Activated CD8-positive, alpha-beta T cell treated with anti-CD3 and anti-CD28 coated beads for 36 hours (primary cell): Measurements from ENCODE around the gene IRS1. TPM values are rescaled to one million over a fixed set of nuclear protein-coding genes. Genes with fewer than 3 reads are reported as not detected.

ENCODE experiments used
- ATAC-seq: fragments of 200-7000 bp; cut with Tn5 transposase; one replicate; pipeline ENCODE4 v1.10.0; 2021; ENCODE audit warnings: mild to moderate bottlenecking, moderate library complexity
- CTCF ChIA-PET: fragments of 350-600 bp; sonication (Branson Sonifier 250); formaldehyde crosslinking; loops from one replicate; lab custom pipeline; 2021; ENCODE audit warnings: antibody characterized with exemption; lab: Charles Lee
- POLR2A ChIA-PET: fragments of 350-600 bp; sonication (Branson Sonifier 250); formaldehyde crosslinking; loops from one replicate; lab custom pipeline; 2021; ENCODE audit warnings: antibody characterized with exemption; lab: Charles Lee
- DNase-seq: peaks from one replicate; pipeline ENCODE4 v3.0.0-alpha.2; 2020
- H3K27ac Mint-ChIP-seq: one replicate; pipeline ENCODE4 v1.8.0; 2021; ENCODE audit warnings: mild to moderate bottlenecking, mixed read lengths
- H3K27me3 Mint-ChIP-seq: one replicate; pipeline ENCODE4 v1.8.0; 2021; ENCODE audit warnings: mixed read lengths
- H3K36me3 Mint-ChIP-seq: one replicate; pipeline ENCODE4 v1.8.0; 2021; ENCODE audit warnings: low read depth, mixed read lengths
- H3K4me1 Mint-ChIP-seq: one replicate; pipeline ENCODE4 v1.8.0; 2021; ENCODE audit warnings: low read depth, mixed read lengths
- H3K4me3 Mint-ChIP-seq: one replicate; pipeline ENCODE4 v1.8.0; 2021; ENCODE audit warnings: mild to moderate bottlenecking, moderate library complexity, mixed read lengths
- H3K9me3 Mint-ChIP-seq: one replicate; pipeline ENCODE4 v1.8.0; 2021; ENCODE audit warnings: mixed read lengths
- intact Hi-C: fragments of 100-400 bp; cut with micrococcal nuclease; formaldehyde crosslinking; loops from one replicate; pipeline ENCODE4 v1.10.0; 2022
- total RNA-seq, 2 experiments: library from RNA; stranded (reverse); gene quantifications; one replicate each; pipeline ENCODE4 v1.2.3, GENCODE V29; 2021
- TF ChIP-seq, protein P1 (sequence below): fragments of 200-600 bp; IDR thresholded peaks from one replicate; pipeline ENCODE4 v1.8.0; 2022; ENCODE audit warnings: antibody characterized with exemption, mild to moderate bottlenecking

Gene IRS1
- total RNA-seq, 2 experiments from 2014 or later, result 3.5 to 4.0 TPM

DNA sequence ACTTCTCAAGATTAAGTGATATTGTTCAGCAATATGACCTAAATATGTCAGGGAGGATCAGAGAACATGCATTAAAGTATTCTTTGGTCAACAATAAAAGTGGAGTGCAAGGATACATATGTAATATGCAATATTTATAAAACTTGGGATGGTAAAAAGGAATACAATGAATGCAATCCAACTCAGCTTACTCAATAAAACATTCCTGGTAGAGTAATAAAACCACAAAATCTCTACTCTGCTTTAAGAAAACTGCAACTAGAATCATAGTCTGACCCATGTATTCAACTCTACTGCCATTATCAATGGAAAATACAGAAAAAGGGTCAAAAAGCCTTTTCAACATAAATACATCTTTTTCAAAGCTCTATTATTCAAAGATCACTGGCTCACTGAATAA, 11.6 kb downstream of the IRS1 start:
- H3K27ac Mint-ChIP-seq, result no peak overlapping the region
- no peaks in the 10 kb centered on the region for H3K9me3 Mint-ChIP-seq
- TF ChIP-seq, protein P1, sequence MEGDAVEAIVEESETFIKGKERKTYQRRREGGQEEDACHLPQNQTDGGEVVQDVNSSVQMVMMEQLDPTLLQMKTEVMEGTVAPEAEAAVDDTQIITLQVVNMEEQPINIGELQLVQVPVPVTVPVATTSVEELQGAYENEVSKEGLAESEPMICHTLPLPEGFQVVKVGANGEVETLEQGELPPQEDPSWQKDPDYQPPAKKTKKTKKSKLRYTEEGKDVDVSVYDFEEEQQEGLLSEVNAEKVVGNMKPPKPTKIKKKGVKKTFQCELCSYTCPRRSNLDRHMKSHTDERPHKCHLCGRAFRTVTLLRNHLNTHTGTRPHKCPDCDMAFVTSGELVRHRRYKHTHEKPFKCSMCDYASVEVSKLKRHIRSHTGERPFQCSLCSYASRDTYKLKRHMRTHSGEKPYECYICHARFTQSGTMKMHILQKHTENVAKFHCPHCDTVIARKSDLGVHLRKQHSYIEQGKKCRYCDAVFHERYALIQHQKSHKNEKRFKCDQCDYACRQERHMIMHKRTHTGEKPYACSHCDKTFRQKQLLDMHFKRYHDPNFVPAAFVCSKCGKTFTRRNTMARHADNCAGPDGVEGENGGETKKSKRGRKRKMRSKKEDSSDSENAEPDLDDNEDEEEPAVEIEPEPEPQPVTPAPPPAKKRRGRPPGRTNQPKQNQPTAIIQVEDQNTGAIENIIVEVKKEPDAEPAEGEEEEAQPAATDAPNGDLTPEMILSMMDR, result no peak
- ATAC-seq (no peak), DNase-seq (no peak)
- H3K4me3 Mint-ChIP-seq, result no peak overlapping the region
- ChIA-PET CTCF (interaction anchor here (2.6 to 4.2 kb wide), 2 partner anchors 11 to 15 kb away, joined by 15 to 29 read pairs; partner anchors contain the start of gene IRS1), POLR2A (interaction anchor here (1.6 kb wide), 1 partner anchor 47 kb away, joined by 6 read pairs; no protein-coding TSS in a partner anchor)
- intact Hi-C loops, result no loop called here
- H3K27me3 Mint-ChIP-seq, result no peaks in the 10 kb centered on the region
- H3K36me3 Mint-ChIP-seq, result peaks cover 12% of the 10 kb centered on the region
- H3K4me1 Mint-ChIP-seq, result peaks cover 36% of the 10 kb centered on the region

DNA sequence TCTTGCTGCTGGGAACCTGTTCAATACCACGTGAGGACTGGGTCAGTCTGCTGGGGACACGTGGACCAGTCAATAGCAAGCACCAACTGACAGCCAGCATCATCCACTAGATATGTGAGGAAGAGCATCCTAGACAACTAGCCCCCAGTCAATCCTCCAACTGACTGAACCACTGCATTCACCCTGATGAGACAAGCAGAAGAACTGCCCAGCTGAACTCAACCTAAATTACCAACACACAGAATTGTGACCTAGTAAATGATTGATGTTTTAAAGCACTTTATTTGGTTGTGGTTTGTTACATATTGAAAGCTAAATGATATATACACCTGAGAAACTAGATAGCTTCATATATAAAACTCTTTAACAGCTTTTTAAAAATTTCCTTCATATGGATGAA, 15.7 kb downstream of the IRS1 start:
- Mint-ChIP-seq H3K4me1 (peaks cover 5% of the 10 kb centered on the region), H3K9me3 (no peaks in the 10 kb centered on the region), H3K27me3 (no peaks in the 10 kb centered on the region), H3K4me3 (no peak overlapping the region), H3K36me3 (peaks cover 7% of the 10 kb centered on the region), H3K27ac (no peak overlapping the region)
- TF ChIP-seq, protein P1, result no peak
- ATAC-seq (no peak), DNase-seq (no peak)
- ChIA-PET CTCF (no interaction called here), POLR2A (no interaction called here)
- intact Hi-C loops, result no loop called here

DNA sequence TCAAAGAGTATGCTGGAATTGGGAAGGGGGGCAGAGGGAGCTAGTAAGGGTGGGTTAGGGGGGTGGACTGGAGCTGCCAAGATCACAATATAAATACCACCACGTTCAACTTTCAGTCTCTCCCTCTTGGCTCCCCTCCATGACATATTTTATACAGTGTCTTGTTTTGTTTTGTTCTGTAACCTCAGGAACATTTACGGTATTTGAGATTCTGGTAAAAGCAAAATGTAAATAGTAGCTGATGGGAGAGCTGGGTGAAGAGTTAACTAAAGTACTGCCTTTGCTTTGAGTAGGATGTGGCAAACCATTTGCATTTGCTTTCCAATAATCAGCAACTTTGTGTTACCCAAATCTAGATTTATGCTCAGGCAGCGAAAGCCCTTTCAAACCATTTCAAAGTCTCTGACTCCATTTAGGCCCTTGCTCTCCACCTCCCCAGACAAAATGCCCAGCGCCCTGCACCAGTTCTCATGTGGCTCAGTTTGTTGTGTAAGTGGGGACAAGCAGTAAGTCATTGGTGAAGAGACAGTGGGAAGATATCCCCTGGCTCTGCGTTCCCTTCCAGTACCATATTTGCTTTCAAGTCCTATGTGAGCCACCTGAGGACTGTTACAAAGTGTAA, 17.4 kb downstream of the IRS1 start:
- ATAC-seq (no peak), DNase-seq (no peak)
- ChIA-PET CTCF (interaction anchor here (0.8 to 1.4 kb wide), 2 partner anchors 18 to 21 kb away, joined by 3 read pairs; partner anchors contain the start of gene IRS1), POLR2A (interaction anchor here (0.6 kb wide), 1 partner anchor 212 kb away, joined by 3 read pairs; no protein-coding TSS in a partner anchor)
- no peaks in the 10 kb centered on the region for H3K4me1 Mint-ChIP-seq
- H3K9me3 Mint-ChIP-seq, result no peaks in the 10 kb centered on the region
- no peak overlapping the region for H3K4me3 Mint-ChIP-seq
- TF ChIP-seq, protein P1, result no peak
- intact Hi-C loops, result no loop called here
- H3K27me3 Mint-ChIP-seq, result no peaks in the 10 kb centered on the region
- no peak overlapping the region for H3K27ac Mint-ChIP-seq
- H3K36me3 Mint-ChIP-seq, result peaks cover 7% of the 10 kb centered on the region

DNA sequence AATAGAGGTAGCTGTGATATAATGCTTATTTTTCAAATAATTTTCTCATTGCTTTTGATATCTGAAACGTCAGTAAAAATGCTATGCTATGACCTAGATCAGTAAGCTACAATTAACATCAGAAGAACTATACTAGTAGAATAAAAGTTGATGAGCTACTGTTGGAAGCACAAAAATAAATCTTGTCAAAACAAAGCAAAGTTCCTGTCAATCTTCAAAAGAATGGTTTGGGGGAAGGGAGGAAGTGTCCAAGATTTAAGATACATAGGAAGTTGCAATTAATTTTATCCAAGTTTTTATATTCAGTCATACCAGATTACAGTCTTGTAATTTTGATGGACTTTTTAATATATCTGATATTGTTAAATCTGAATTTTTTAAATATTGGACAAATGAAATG, 19.2 kb downstream of the IRS1 start:
- ChIA-PET CTCF (interaction anchor here (1.2 to 2.3 kb wide), 3 partner anchors 10 to 130 kb away, joined by 3 to 6 read pairs (median 3); no protein-coding TSS in a partner anchor), POLR2A (no interaction called here)
- TF ChIP-seq, protein P1, result no peak
- no peak for ATAC-seq
- H3K9me3 Mint-ChIP-seq, result no peaks in the 10 kb centered on the region
- no peaks in the 10 kb centered on the region for H3K27me3 Mint-ChIP-seq
- intact Hi-C loops, result no loop called here
- H3K36me3 Mint-ChIP-seq, result peaks cover 3% of the 10 kb centered on the region
- H3K4me3 Mint-ChIP-seq, result no peak overlapping the region
- no peaks in the 10 kb centered on the region for H3K4me1 Mint-ChIP-seq
- DNase-seq, result no peak
- no peak overlapping the region for H3K27ac Mint-ChIP-seq

DNA sequence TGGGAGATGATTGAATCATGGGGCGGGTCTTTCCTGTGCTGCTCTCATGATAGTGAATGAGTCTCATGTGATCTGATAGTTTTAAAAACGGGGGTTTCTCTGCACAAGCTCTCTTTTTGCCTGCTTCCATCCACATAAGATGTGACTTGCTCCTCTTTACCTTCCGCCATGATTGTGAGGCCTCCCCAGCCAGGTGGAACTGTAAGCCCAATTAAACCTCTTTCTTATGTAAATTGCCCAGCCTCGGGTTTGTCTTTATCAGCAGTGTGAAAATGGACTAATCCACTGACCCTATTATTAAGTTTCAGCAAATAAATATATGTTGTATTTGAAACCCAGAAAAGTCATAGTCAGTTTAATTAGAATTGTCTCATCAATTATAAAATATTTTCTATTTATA, 22.0 kb downstream of the IRS1 start:
- Mint-ChIP-seq H3K27me3 (no peaks in the 10 kb centered on the region), H3K36me3 (peaks cover 2% of the 10 kb centered on the region), H3K4me3 (no peak overlapping the region), H3K9me3 (peaks cover 3% of the 10 kb centered on the region), H3K27ac (no peak overlapping the region), H3K4me1 (peaks cover 11% of the 10 kb centered on the region)
- DNase-seq, result no peak
- intact Hi-C loops, result no loop called here
- POLR2A ChIA-PET, result interaction anchor here (1.0 to 1.3 kb wide), 2 partner anchors 9 to 13 kb away, joined by 4 to 6 read pairs; no protein-coding TSS in a partner anchor
- ATAC-seq, result no peak
- TF ChIP-seq, protein P1, result no peak
- CTCF ChIA-PET, result no interaction called here
